ENCODE data around the gene PIP5K1A.

The PIP5K1A gene

GRCh38 chr1:151289080-151289935, 91.0 kb downstream of the PIP5K1A start:
- H3K4me3 ChIP-seq (ENCODE audit: low read depth, low read length), result no peak overlapping the region
- TF ChIP-seq, protein P1, sequence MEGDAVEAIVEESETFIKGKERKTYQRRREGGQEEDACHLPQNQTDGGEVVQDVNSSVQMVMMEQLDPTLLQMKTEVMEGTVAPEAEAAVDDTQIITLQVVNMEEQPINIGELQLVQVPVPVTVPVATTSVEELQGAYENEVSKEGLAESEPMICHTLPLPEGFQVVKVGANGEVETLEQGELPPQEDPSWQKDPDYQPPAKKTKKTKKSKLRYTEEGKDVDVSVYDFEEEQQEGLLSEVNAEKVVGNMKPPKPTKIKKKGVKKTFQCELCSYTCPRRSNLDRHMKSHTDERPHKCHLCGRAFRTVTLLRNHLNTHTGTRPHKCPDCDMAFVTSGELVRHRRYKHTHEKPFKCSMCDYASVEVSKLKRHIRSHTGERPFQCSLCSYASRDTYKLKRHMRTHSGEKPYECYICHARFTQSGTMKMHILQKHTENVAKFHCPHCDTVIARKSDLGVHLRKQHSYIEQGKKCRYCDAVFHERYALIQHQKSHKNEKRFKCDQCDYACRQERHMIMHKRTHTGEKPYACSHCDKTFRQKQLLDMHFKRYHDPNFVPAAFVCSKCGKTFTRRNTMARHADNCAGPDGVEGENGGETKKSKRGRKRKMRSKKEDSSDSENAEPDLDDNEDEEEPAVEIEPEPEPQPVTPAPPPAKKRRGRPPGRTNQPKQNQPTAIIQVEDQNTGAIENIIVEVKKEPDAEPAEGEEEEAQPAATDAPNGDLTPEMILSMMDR (IDR thresholded peaks at IDR 0.05; ENCODE audit: low read depth, low read length, missing control alignments), result no peak
- no peak for DNase-seq (ENCODE audit: low read depth)

- no peak overlapping the region for H3K4me3 ChIP-seq (ENCODE audit: low read depth, low read length)
- no peak for DNase-seq (ENCODE audit: low read depth)
- TF ChIP-seq, protein P1 (IDR thresholded peaks at IDR 0.05; ENCODE audit: low read depth, low read length, missing control alignments), result no peak
These were observed 91.8 kb downstream of the PIP5K1A start for GRCh38 chr1:151289991-151290708.

DNA sequence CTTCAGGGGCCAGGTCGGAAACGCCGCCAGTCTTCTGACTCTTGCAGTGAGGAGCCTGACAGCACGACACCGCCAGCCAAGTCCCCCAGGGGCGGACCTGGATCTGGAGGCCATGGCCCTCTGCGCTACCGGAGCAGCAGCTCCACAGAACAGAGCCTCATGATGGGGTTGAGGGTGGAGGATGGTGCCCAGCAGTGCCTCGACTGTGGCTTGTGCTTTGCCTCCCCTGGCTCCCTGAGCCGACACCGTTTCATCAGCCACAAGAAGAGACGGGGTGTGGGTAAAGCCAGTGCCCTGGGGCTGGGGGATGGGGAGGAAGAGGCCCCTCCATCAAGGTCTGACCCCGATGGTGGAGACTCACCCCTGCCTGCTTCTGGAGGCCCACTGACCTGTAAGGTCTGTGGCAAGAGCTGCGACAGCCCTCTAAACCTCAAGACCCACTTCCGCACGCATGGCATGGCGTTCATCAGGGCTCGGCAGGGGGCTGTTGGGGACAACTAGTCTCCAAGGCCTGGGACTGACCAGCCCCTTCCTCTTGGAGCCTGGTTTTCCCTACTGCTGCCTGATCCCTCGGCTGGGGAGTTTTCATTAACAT, 92.5 kb downstream of the PIP5K1A start:
- no peak overlapping the region for H3K4me3 ChIP-seq (ENCODE audit: low read depth, low read length)
- no peak for DNase-seq (ENCODE audit: low read depth)
- TF ChIP-seq, protein P1 (IDR thresholded peaks at IDR 0.05; ENCODE audit: low read depth, low read length, missing control alignments), result no peak

DNA sequence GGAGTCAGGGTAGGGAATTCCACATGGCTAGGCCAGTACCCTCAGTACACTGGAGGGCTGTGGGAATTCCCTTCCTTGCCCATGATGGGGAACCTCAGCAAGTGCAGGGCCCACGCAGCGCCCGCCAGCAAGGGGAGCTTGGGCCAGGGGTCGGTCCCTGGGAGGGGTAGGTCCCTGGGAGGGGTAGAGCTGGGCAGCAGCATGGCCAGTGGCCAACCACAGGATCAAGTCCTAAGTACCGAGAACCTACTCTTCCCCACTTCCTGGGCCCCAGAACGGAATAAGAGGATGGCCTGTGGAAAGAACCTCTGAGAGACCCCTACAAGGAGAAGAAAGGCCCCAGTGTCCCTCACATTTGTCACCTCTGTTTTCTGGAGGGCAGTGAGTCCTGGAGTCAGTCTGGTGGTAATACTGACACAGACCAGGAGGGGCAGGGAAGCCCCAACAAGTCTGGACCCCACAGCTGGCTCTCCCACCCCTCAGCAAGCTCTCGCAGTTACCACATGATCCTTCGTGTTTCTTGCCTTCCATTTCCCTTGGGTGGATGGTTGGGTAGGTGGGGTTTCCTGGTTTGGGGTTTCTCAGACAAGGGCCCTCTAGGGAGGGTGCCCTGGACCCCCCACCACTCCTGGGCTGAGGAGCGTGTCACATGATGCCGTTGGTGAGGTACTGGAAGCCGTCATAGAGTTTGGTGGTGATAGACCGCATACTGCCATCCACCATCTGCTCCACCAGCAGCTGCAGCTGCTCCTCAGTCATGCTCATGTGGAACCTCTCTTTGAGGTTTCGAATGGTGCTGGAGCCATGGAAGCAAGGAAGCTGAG, 94.1 kb downstream of the PIP5K1A start:
- H3K4me3 ChIP-seq (ENCODE audit: low read depth, low read length), result no peak overlapping the region

GRCh38 chr1:151293093-151293492, 94.7 kb downstream of the PIP5K1A start:
- no peak overlapping the region for H3K4me3 ChIP-seq (ENCODE audit: low read depth, low read length)
- DNase-seq (ENCODE audit: low read depth), result no peak
- TF ChIP-seq, protein P1 (IDR thresholded peaks at IDR 0.05; ENCODE audit: low read depth, low read length, missing control alignments), result no peak

More for the DNA sequence above, 94.1 kb downstream of the PIP5K1A start:
- TF ChIP-seq, protein P1 (IDR thresholded peaks at IDR 0.05; ENCODE audit: low read depth, low read length, missing control alignments), result peak; percentile 18
- no peak for DNase-seq (ENCODE audit: low read depth)

- H3K4me3 ChIP-seq (ENCODE audit: low read depth, low read length), result no peak overlapping the region
- no peak for DNase-seq (ENCODE audit: low read depth)
- TF ChIP-seq, protein P1 (IDR thresholded peaks at IDR 0.05; ENCODE audit: low read depth, low read length, missing control alignments), result no peak
These were observed 96.5 kb downstream of the PIP5K1A start for GRCh38 chr1:151294742-151295462.
